K562 (cell line): Measurements from ENCODE around the gene LZTS2. TPM values are rescaled to one million over a fixed set of nuclear protein-coding genes. Genes with fewer than 3 reads are reported as not detected.

Experiments
- C11orf30 ChIP-seq: fragments of 450-650 bp; IDR thresholded peaks from 2 replicates; pipeline ENCODE4 v1.6.1; 2016; ENCODE audit warnings: low read depth, mild to moderate bottlenecking
- DIDO1 ChIP-seq: fragments of 450-650 bp; IDR thresholded peaks from 2 replicates; pipeline ENCODE4 v1.6.1; 2016; ENCODE audit warnings: low read depth, missing biosample characterization, missing genetic modification characterization
- ELF2 ChIP-seq: fragments of 250-450 bp; sonication (Bioruptor Pico); IDR thresholded peaks from 2 replicates; pipeline ENCODE4 v1.5.0; 2021; ENCODE audit warnings: mild to moderate bottlenecking
- HDAC3 ChIP-seq: fragments of 450-650 bp; IDR thresholded peaks from 2 replicates; pipeline ENCODE4 v1.6.1; 2018; ENCODE audit warnings: borderline replicate concordance, mild to moderate bottlenecking, moderate library complexity; ENCODE audit not compliant: partially characterized antibody
- NR2C2 ChIP-seq, 2 experiments: fragments of 200-800 bp in 1 of 2; sonication (Bioruptor generic) in 1 of 2; sonication (generic) in 1 of 2; formaldehyde crosslinking in 1 of 2; IDR thresholded peaks; 2 replicates each; pipeline versions ENCODE4 v1.6.1 to v1.8.0; 2016 to 2022; ENCODE audit warnings: mild to moderate bottlenecking in 1 of 2, missing compliant biosample characterization in 1 of 2, missing genetic modification characterization in 1 of 2, missing genetic modification reagents in 1 of 2
- POLR2AphosphoS5 ChIP-seq: IDR thresholded peaks from 2 replicates; pipeline ENCODE4 v1.6.1; 2011; ENCODE audit warnings: mild to moderate bottlenecking, low read depth, low read length, moderate library complexity; ENCODE audit not compliant: control insufficient read depth, insufficient read depth
- RAD51 ChIP-seq: fragments of 450-650 bp; IDR thresholded peaks from 2 replicates; pipeline ENCODE4 v1.7.1; 2016; ENCODE audit warnings: low read depth, mild to moderate bottlenecking, borderline replicate concordance
- SIN3A ChIP-seq, 2 experiments: fragments of 150-350 bp in 1 of 2; IDR thresholded peaks; 2 replicates each; pipeline ENCODE4 v1.6.1; 2011 to 2016; ENCODE audit warnings: borderline replicate concordance in 2 of 2, low read depth in 2 of 2, low read length in 2 of 2, mild to moderate bottlenecking in 2 of 2, moderate library complexity in 2 of 2; ENCODE audit not compliant: control insufficient read depth in 1 of 2
- TCFL5 ChIP-seq: fragments of 250-450 bp; sonication (Bioruptor Pico); conservative IDR thresholded peaks from 2 replicates; pipeline ENCODE4 v1.6.1; 2021; ENCODE audit warnings: mild to moderate bottlenecking, moderate library complexity, matching md5 sums
- polyA plus RNA-seq, 8 experiments: library from polyadenylated mRNA; depleted of rRNA in 4 of 8; stranded (reverse) in 5 of 8; unstranded in 3 of 8; fragments of >200 nt; fragmentation: Nextera tagmentation in 2 of 8; fragmentation: Illumina TruSeq in 1 of 8; extraction: Ambion mirVana in 2 of 8; extraction: Trizol in 1 of 8; gene quantifications; 2 replicates each; pipeline versions ENCODE4 v1.2.1 to v1.2.3, GENCODE V29; 2011 to 2014; ENCODE audit warnings: inconsistent platforms in 1 of 8, missing spikeins in 1 of 8
- total RNA-seq, 7 experiments: library from RNA; depleted of rRNA in 6 of 7; stranded (reverse); fragments of >200 nt in 6 of 7; fragmentation: Illumina TruSeq in 2 of 7; extraction: Trizol in 2 of 7; gene quantifications; 2 replicates each; pipeline versions ENCODE4 v1.2.1 to v1.2.3, GENCODE V29; 2011 to 2021; ENCODE audit warnings: low replicate concordance in 1 of 7
- TF ChIP-seq, protein P1 (sequence below), 2 experiments: fragments of 250-450 bp in 1 of 2; fragments of 450-650 bp in 1 of 2; sonication (Bioruptor Pico) in 1 of 2; IDR thresholded peaks; 2 replicates each; pipeline versions ENCODE4 v1.6.1 to v1.8.0; 2016 to 2021; ENCODE audit warnings: mild to moderate bottlenecking in 2 of 2, moderate library complexity in 2 of 2, missing compliant biosample characterization in 1 of 2, missing genetic modification characterization in 1 of 2
- TF ChIP-seq, protein P2 (sequence below): fragments of 450-650 bp; IDR thresholded peaks from 2 replicates; pipeline ENCODE4 v1.6.1; 2016; ENCODE audit warnings: mild to moderate bottlenecking, moderate library complexity
- TF ChIP-seq, protein P3 (sequence below): fragments of 450-650 bp; IDR thresholded peaks from 2 replicates; pipeline ENCODE4 v1.6.1; 2016; ENCODE audit warnings: antibody characterized with exemption

Gene LZTS2
- total and polyA plus RNA-seq, 9 of the 15 experiments (the other 6 are each of a cell fraction or from before 2014, with no cell fraction given), result 0.23 to 42.5 (median 14.7) TPM

DNA sequence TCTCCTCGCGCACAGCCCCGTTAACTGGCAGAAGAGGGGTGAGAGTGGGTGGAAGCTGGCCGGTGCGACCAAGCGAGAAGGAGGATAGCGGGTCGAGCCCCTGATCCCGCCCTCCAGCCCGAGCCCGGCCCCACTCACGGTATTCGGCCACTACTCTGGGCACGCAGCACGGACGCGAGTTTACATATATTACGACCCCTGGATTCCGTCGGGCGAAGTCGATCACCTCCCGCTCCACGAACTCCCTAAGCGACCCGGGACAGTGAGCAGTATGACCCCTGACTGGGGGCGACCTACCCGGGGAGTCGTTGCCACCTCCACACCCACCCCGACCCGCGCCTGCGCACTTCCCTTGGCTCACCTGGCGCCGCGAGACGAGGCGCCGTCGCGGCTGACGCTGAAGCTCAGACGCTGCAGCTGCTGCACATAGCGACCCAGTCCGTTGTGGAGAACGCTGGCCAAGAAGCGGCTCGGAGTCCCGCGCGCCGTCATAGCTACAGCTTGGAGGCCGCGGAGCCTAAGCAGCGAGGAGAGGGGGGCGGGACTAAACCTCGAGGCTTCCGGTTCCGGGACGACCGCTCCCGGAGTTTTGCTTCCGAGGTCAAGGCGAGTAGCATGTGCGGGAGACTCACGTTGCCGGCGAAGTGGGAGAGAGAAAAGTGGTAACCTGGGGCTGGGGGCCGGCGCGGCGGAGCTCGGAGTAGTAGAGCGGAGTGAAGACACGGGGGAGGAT is 12.5 kb upstream of the LZTS2 start, which contains the start of the genes MRPL43 and TWNK (continued):
- TF ChIP-seq, protein P1, sequence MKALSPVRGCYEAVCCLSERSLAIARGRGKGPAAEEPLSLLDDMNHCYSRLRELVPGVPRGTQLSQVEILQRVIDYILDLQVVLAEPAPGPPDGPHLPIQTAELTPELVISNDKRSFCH (CRISPR knock-in tag; IDR thresholded peaks at IDR 0.05), result no peak
- TF ChIP-seq, protein P1 (tag; IDR thresholded peaks at IDR 0.05), result 0 out of 2 replicates have a peak, but pooled peaks have one; percentile 31
- TF ChIP-seq, protein P2, sequence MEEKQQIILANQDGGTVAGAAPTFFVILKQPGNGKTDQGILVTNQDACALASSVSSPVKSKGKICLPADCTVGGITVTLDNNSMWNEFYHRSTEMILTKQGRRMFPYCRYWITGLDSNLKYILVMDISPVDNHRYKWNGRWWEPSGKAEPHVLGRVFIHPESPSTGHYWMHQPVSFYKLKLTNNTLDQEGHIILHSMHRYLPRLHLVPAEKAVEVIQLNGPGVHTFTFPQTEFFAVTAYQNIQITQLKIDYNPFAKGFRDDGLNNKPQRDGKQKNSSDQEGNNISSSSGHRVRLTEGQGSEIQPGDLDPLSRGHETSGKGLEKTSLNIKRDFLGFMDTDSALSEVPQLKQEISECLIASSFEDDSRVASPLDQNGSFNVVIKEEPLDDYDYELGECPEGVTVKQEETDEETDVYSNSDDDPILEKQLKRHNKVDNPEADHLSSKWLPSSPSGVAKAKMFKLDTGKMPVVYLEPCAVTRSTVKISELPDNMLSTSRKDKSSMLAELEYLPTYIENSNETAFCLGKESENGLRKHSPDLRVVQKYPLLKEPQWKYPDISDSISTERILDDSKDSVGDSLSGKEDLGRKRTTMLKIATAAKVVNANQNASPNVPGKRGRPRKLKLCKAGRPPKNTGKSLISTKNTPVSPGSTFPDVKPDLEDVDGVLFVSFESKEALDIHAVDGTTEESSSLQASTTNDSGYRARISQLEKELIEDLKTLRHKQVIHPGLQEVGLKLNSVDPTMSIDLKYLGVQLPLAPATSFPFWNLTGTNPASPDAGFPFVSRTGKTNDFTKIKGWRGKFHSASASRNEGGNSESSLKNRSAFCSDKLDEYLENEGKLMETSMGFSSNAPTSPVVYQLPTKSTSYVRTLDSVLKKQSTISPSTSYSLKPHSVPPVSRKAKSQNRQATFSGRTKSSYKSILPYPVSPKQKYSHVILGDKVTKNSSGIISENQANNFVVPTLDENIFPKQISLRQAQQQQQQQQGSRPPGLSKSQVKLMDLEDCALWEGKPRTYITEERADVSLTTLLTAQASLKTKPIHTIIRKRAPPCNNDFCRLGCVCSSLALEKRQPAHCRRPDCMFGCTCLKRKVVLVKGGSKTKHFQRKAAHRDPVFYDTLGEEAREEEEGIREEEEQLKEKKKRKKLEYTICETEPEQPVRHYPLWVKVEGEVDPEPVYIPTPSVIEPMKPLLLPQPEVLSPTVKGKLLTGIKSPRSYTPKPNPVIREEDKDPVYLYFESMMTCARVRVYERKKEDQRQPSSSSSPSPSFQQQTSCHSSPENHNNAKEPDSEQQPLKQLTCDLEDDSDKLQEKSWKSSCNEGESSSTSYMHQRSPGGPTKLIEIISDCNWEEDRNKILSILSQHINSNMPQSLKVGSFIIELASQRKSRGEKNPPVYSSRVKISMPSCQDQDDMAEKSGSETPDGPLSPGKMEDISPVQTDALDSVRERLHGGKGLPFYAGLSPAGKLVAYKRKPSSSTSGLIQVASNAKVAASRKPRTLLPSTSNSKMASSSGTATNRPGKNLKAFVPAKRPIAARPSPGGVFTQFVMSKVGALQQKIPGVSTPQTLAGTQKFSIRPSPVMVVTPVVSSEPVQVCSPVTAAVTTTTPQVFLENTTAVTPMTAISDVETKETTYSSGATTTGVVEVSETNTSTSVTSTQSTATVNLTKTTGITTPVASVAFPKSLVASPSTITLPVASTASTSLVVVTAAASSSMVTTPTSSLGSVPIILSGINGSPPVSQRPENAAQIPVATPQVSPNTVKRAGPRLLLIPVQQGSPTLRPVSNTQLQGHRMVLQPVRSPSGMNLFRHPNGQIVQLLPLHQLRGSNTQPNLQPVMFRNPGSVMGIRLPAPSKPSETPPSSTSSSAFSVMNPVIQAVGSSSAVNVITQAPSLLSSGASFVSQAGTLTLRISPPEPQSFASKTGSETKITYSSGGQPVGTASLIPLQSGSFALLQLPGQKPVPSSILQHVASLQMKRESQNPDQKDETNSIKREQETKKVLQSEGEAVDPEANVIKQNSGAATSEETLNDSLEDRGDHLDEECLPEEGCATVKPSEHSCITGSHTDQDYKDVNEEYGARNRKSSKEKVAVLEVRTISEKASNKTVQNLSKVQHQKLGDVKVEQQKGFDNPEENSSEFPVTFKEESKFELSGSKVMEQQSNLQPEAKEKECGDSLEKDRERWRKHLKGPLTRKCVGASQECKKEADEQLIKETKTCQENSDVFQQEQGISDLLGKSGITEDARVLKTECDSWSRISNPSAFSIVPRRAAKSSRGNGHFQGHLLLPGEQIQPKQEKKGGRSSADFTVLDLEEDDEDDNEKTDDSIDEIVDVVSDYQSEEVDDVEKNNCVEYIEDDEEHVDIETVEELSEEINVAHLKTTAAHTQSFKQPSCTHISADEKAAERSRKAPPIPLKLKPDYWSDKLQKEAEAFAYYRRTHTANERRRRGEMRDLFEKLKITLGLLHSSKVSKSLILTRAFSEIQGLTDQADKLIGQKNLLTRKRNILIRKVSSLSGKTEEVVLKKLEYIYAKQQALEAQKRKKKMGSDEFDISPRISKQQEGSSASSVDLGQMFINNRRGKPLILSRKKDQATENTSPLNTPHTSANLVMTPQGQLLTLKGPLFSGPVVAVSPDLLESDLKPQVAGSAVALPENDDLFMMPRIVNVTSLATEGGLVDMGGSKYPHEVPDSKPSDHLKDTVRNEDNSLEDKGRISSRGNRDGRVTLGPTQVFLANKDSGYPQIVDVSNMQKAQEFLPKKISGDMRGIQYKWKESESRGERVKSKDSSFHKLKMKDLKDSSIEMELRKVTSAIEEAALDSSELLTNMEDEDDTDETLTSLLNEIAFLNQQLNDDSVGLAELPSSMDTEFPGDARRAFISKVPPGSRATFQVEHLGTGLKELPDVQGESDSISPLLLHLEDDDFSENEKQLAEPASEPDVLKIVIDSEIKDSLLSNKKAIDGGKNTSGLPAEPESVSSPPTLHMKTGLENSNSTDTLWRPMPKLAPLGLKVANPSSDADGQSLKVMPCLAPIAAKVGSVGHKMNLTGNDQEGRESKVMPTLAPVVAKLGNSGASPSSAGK, result peak; percentile 80
- TF ChIP-seq RAD51 (no peak), POLR2AphosphoS5 (peak; percentile 53; the same call in 1 of the 2 replicates), DIDO1 (tag) (peak; percentile 86), TCFL5 (CRISPR knock-in tag) (no peak), SIN3A (IDR thresholded peaks at IDR 0.05; ENCODE audit: borderline replicate concordance in 2 of 2, control insufficient read depth in 1 of 2, low read depth in 2 of 2, low read length in 2 of 2) (peak; percentile 89 to 98), HDAC3 (no peak), ELF2 (CRISPR knock-in tag) (0 out of 2 replicates have a peak, but pooled peaks have one; percentile 43), NR2C2 (CRISPR knock-in tag; IDR thresholded peaks at IDR 0.05) (peak; percentile 99), NR2C2 (tag; IDR thresholded peaks at IDR 0.05) (peak; percentile 100), C11orf30 (peak; percentile 86)
- TF ChIP-seq, protein P3, sequence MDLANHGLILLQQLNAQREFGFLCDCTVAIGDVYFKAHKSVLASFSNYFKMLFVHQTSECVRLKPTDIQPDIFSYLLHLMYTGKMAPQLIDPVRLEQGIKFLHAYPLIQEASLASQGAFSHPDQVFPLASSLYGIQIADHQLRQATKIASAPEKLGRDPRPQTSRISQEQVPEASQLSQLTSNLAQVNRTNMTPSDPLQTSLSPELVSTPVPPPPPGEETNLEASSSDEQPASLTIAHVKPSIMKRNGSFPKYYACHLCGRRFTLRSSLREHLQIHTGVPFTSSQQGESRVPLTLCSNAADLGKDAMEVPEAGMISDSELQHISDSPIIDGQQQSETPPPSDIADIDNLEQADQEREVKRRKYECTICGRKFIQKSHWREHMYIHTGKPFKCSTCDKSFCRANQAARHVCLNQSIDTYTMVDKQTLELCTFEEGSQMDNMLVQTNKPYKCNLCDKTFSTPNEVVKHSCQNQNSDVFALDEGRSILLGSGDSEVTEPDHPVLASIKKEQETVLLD, result peak; percentile 84
